Transverse colon (tissue), 4 donors: ENCODE measurements around the gene RAD51C. TPM values are rescaled to one million over a fixed set of nuclear protein-coding genes. Genes with fewer than 3 reads are reported as not detected.

Experiments used
- DNase-seq: peaks from one replicate; pipeline ENCODE4 v3.0.0-alpha.2; 2019
- H3K27ac ChIP-seq, 4 donors: fragments of 200-600 bp; sonication (generic); 2 replicates each; pipeline ENCODE4 v1.5.1; 2016 to 2018; ENCODE audit warnings: inconsistent platforms in 4 of 4
- H3K27me3 ChIP-seq: fragments of 200-600 bp; sonication (generic); 2 replicates; pipeline ENCODE4 v1.5.1; 2017; ENCODE audit warnings: inconsistent platforms
- H3K36me3 ChIP-seq, 4 donors: fragments of 200-600 bp; sonication (generic); 2 replicates each; pipeline ENCODE4 v1.5.1; 2017 to 2019; ENCODE audit warnings: inconsistent platforms in 4 of 4
- H3K4me1 ChIP-seq, 4 donors: fragments of 200-600 bp; sonication (generic); 2 replicates each; pipeline ENCODE4 v1.5.1; 2017 to 2020; ENCODE audit warnings: inconsistent platforms in 4 of 4
- H3K4me3 ChIP-seq, 4 donors: fragments of 200-600 bp; sonication (generic); 1 replicate in 1 of 4; 2 replicates in 3 of 4; pipeline versions ENCODE4 v1.5.1 to v1.6.1; 2017 to 2019; ENCODE audit warnings: inconsistent platforms in 4 of 4
- H3K9me3 ChIP-seq, 2 donors: fragments of 200-600 bp; sonication (generic); 2 replicates each; pipeline ENCODE4 v1.5.1; 2017 to 2019; ENCODE audit warnings: inconsistent platforms in 2 of 2
- EP300 ChIP-seq: sonication (generic); formaldehyde crosslinking; IDR thresholded peaks from one replicate; pipeline ENCODE4 v1.6.1; 2017; ENCODE audit warnings: antibody characterized with exemption, low read depth
- POLR2A ChIP-seq: fragments of 450-650 bp; IDR thresholded peaks from one replicate; pipeline ENCODE4 v1.6.1; 2016; ENCODE audit warnings: antibody characterized with exemption, mild to moderate bottlenecking, moderate library complexity
- POLR2AphosphoS5 ChIP-seq, 3 donors: sonication (generic); formaldehyde crosslinking; IDR thresholded peaks; one replicate each; pipeline ENCODE4 v1.6.1; 2016; ENCODE audit warnings: antibody characterized with exemption in 3 of 3
- WGBS, 2 donors: methylation state at CpG; one replicate each; pipeline ENCODE4 v1.1.5; 2018; ENCODE audit warnings: low coverage in 1 of 2; 5-methylcytosine and 5-hydroxymethylcytosine counted together
- in situ Hi-C, 4 donors: fragments of 200-750 bp; cut with MboI; loops; one replicate each; pipeline versions ENCODE4 v1.15.0 to v1.15.1; 2017; ENCODE audit warnings: low sequenced_read_pairs in 3 of 4, low pct_ligation_motif_present in 1 of 4, low pct_unique_long_range_greater_than_20kb in 1 of 4
- intact Hi-C: fragments of 100-400 bp; cut with DNase I; formaldehyde crosslinking; loops from one replicate; pipeline ENCODE4 v1.15.1; 2023; ENCODE audit warnings: low total_unique reads
- total RNA-seq, 4 donors: library from RNA; depleted of rRNA; stranded (reverse); fragments of >200 nt; gene quantifications; one replicate each; pipeline ENCODE4 v1.1.0, GENCODE V29; 2016
- TF ChIP-seq, protein P1 (sequence below), 5 experiments: fragments of 200-600 bp in 3 of 5; fragments of 450-650 bp in 2 of 5; sonication (generic) in 3 of 5; IDR thresholded peaks; 1 replicate in 2 of 5; 2 replicates in 3 of 5; pipeline ENCODE4 v1.5.1; 2016 to 2017; ENCODE audit warnings: antibody characterized with exemption in 5 of 5, inconsistent platforms in 3 of 5, mild to moderate bottlenecking in 2 of 5, moderate library complexity in 1 of 5

Gene RAD51C
- total RNA-seq, 4 donors from 2014 or later, result 4.9 to 37.0 (median 9.2) TPM

DNA sequence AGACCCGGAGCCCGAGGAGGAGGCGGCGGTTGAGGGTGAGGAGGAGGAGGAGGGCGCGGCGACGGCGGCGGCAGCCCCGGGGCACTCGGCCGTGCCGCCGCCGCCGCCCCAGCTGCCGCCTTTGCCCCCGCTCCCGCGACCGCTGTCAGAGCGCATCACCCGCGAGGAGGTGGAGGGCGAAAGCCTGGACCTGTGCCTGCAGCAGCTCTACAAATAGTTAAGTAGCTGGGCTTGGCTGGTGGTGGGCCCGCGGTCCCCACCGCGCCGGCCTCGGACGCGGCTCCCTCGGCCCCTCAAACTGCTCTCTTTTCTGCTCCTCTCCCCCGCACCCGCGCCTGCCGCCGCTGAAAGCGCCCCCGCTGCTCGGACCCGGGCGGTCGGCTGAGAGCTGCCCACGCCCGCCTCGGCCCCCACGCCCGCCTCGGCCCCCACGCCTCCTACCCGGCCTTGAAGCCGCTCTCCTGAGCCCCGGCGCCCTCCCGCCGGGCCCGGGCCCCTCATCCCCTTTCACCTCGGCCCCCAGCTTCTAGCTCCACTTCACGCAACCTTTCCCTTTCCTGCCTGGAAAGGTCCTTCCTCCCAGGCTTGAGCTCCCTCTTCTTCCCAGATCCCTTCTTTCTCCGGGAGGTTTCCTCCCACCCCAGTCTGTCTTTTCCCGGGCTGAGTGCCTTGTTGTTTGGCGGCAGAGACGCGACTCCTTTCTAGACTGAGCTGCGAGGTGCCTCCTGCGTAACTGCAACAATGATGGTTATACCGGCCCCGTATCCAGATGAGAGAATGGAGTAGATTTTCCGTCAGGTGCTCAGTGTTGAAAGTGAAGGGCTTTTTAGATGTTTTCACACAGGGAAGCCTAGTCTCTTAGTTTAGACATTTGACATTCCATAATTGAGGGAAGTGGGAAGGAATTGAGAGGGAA lies 64.1 kb downstream of the RAD51C start:
- no peak for DNase-seq

GRCh38 chr17:58757162-58757613 lies 64.8 kb downstream of the RAD51C start:
- no peaks in the 10 kb centered on the region for H3K36me3 ChIP-seq
- WGBS, 2 donors, result 42 to 49% methylated on average over 5 of the region's 5 CpGs
- DNase-seq, result no peak
- H3K27ac ChIP-seq, result no peak overlapping the region
- TF ChIP-seq, protein P1, sequence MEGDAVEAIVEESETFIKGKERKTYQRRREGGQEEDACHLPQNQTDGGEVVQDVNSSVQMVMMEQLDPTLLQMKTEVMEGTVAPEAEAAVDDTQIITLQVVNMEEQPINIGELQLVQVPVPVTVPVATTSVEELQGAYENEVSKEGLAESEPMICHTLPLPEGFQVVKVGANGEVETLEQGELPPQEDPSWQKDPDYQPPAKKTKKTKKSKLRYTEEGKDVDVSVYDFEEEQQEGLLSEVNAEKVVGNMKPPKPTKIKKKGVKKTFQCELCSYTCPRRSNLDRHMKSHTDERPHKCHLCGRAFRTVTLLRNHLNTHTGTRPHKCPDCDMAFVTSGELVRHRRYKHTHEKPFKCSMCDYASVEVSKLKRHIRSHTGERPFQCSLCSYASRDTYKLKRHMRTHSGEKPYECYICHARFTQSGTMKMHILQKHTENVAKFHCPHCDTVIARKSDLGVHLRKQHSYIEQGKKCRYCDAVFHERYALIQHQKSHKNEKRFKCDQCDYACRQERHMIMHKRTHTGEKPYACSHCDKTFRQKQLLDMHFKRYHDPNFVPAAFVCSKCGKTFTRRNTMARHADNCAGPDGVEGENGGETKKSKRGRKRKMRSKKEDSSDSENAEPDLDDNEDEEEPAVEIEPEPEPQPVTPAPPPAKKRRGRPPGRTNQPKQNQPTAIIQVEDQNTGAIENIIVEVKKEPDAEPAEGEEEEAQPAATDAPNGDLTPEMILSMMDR (IDR thresholded peaks at IDR 0.05), result no peak
- no peak for TF ChIP-seq EP300
- TF ChIP-seq POLR2AphosphoS5 (IDR thresholded peaks at IDR 0.05), result no peak
- TF ChIP-seq POLR2A, result no peak
- peaks cover 83% of the 10 kb centered on the region for H3K27me3 ChIP-seq
- intact Hi-C loops, result no loop called here
- no peak overlapping the region for H3K4me3 ChIP-seq
- peaks cover 0 to 18% (median 18%) of the 10 kb centered on the region in 4 donors for H3K4me1 ChIP-seq
- H3K9me3 ChIP-seq, result no peaks in the 10 kb centered on the region
- in situ Hi-C loops, result no loop called here

More for the DNA sequence above, 64.1 kb downstream of the RAD51C start:
- WGBS, 2 donors, result 1% methylated on average over 42 of the region's 72 CpGs; no CpG with 5 or more reads in 1 of the 2 donors
- Histone ChIP-seq H3K36me3 (no peaks in the 10 kb centered on the region), H3K27me3 (peaks cover 76% of the 10 kb centered on the region), H3K4me3 (peak overlapping the region; percentile 13 to 62 (median 46)), H3K4me1 (peaks cover 0 to 18% (median 18%) of the 10 kb centered on the region in 4 donors), H3K9me3 (no peaks in the 10 kb centered on the region), H3K27ac (no peak overlapping the region)
- in situ Hi-C loops (no loop called here), intact Hi-C loops (no loop called here)
- no peak for TF ChIP-seq EP300
- TF ChIP-seq, protein P1 (IDR thresholded peaks at IDR 0.05), result no peak
- no peak for TF ChIP-seq POLR2A
- TF ChIP-seq POLR2AphosphoS5 (IDR thresholded peaks at IDR 0.05), result no peak

DNA sequence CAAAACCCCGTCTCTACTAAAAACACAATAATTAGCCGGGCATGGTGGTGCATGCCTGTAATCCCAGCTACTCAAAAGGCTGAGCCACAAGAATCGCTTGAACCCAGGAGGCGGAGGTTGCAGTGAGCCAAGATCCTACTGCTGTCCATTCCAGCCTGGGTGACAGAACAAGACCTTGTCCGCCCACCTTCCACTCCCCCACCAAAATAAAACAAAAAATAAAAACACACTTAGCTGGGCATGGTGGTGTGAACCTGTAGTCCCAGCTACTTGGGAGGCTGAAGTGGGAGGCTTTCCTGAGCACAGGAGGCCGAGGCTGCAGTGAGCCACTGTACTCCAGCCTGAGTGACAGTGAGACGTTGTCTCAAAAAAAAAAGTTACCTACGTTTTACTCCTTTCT lies 66.5 kb downstream of the RAD51C start:
- Histone ChIP-seq H3K36me3 (no peaks in the 10 kb centered on the region), H3K27ac (no peak overlapping the region), H3K9me3 (no peaks in the 10 kb centered on the region), H3K27me3 (peaks cover 93% of the 10 kb centered on the region), H3K4me1 (peaks cover 0 to 18% (median 18%) of the 10 kb centered on the region in 4 donors), H3K4me3 (no peak overlapping the region)
- TF ChIP-seq, protein P1 (IDR thresholded peaks at IDR 0.05), result no peak
- TF ChIP-seq POLR2AphosphoS5 (IDR thresholded peaks at IDR 0.05) (no peak), POLR2A (no peak), EP300 (no peak)
- WGBS, 2 donors, result 86 to 93% methylated on average over 7 to 8 of the region's 8 CpGs
- no peak for DNase-seq
- in situ Hi-C loops, result no loop called here
- intact Hi-C loops, result no loop called here

DNA sequence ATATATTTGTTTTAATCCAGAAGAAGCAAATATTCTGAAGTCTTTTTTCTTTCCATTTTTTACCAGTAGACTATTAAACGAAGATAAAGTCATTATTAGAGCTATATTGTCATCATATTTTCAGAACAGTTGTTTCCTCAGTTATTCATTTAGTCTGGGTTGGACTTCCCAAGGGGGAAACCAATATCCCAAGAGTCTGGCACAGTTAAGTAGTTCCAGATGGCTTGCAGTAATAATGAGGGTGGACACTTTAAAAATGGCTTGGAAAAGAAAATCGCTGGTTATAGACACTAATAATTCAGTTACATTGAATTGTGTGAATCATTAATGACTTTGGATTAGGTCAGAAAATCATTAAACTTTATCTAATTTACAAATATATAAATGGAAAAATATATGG lies 67.1 kb downstream of the RAD51C start:
- no peak for TF ChIP-seq POLR2A
- no peak for TF ChIP-seq EP300
- TF ChIP-seq, protein P1 (IDR thresholded peaks at IDR 0.05), result no peak
- intact Hi-C loops, result no loop called here

More for the DNA sequence above, 67.1 kb downstream of the RAD51C start:
- WGBS, 2 donors, result 58 to 73% methylated on average over 2 of the region's 2 CpGs
- Histone ChIP-seq H3K27ac (no peak overlapping the region), H3K4me1 (peaks cover 0 to 18% (median 18%) of the 10 kb centered on the region in 4 donors), H3K4me3 (no peak overlapping the region), H3K36me3 (no peaks in the 10 kb centered on the region), H3K27me3 (peaks cover 91% of the 10 kb centered on the region), H3K9me3 (no peaks in the 10 kb centered on the region)
- in situ Hi-C loops, result no loop called here
- no peak for DNase-seq
